Epidermal melanocyte (primary cell): Measurements from ENCODE around the gene LMF1.

Experiments
- DNase-seq: peaks from one replicate; pipeline ENCODE4 v3.0.0; 2011; ENCODE audit warnings: low spot score; ENCODE audit not compliant: insufficient read length

Gene LMF1

GRCh38 chr16:930076-930475, 40.7 kb downstream of the LMF1 start:
- DNase-seq: no peak

GRCh38 chr16:929227-930073, 41.3 kb downstream of the LMF1 start:
- DNase-seq: no peak

- no peak for DNase-seq
Measured at GRCh38 chr16:928526-928925, 42.3 kb downstream of the LMF1 start.

GRCh38 chr16:927931-928330, 42.9 kb downstream of the LMF1 start:
- DNase-seq: no peak

DNA sequence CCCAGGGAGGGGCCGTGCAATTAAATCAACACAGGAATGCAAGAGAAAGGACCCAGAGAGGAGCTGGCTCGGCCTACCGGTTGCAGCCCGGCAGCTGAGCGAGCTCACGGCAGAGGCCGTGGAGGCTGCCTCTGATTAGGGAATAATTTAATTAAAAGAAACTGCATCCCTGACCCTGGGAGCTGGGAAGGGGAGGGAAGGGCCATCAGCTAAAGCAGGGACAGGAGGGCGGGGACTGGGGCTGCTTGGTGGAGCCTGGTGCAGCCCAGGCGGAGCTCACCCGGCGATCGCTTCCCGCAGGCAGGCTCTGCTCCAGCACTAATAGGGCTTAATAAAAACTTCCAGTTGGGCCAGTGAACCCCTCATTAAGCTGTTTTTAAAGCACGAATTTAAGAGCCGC, 43.4 kb downstream of the LMF1 start:
- no peak for DNase-seq

DNA sequence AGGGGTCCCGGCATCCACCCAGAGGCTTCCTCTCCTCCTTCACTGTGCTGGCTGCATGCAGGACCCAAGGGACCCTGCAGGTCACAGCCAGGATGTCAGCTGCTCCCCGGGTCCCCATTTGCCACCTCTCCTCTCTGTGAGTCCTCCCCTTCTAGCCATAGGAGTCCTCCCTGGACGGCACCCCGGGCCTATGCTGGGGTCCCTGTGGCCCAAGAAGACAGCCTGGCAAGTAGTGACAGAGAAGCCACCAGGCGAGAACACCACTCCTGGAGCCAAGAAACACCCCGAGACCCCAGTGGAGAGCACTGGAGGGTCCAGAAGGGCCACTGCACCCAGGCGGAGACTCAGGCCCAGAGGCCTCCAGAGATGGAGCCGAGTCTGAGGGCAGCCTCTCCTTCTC, 44.1 kb downstream of the LMF1 start:
- DNase-seq: no peak

- DNase-seq: no peak
Measured at GRCh38 chr16:924806-925205, 46.0 kb downstream of the LMF1 start.

DNA sequence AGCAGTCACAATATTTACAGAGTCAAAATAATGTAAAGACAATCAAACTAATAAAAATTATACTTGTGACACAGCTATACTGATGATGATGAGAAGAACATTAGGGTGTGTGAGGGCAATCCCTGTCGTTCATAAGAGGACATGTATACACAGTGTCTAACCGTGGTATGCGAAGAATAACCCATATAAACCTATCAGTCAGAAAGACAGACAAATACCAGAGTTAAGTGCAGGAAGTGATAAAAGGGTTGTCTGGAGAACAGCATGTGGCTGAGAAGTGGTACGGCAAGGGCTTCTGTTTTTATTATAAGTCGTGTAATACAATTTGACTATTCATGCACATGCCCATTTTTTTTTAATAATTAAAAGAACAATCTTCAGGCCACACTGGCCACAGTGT, 46.7 kb downstream of the LMF1 start:
- DNase-seq: no peak

DNA sequence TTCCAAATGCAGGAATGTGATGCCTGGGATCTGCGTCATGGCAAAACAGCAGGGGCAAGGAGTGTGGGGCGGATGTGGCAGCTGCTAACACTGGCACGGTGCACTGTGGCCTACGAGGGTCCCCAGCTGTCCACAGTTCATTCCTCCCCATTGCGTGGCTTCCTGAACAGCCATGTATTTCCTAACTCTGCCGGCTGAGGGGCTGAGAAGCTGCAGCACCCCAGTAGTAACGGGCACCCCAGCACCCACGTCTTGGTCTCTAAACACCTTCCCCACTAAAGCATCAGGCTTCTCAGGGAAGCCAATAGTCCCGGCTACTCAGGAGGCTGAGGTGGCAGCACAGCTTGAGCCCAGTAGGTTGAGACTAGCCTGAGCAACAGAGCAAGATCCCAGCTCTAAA, 47.6 kb downstream of the LMF1 start:
- no peak for DNase-seq

DNA sequence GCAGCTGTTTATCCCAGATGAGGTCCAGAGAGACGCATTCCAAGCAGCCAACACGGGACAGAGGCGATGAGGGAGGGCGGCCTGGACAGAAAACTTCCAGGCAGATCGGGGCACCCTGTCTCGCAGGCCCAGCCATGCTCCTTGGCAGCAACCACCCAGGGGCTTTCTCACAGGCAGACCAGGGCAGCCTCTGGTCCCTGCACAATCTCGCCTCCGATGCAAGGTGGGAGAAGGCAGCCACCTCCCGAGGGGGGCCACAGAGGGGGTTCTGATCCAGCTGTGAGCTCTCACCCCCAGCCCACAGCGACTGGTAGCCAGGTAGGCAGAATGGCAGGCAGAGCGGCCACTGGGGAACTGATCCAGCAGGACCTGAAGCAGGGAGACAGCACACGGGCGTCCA, 48.7 kb downstream of the LMF1 start:
- no peak for DNase-seq

DNA sequence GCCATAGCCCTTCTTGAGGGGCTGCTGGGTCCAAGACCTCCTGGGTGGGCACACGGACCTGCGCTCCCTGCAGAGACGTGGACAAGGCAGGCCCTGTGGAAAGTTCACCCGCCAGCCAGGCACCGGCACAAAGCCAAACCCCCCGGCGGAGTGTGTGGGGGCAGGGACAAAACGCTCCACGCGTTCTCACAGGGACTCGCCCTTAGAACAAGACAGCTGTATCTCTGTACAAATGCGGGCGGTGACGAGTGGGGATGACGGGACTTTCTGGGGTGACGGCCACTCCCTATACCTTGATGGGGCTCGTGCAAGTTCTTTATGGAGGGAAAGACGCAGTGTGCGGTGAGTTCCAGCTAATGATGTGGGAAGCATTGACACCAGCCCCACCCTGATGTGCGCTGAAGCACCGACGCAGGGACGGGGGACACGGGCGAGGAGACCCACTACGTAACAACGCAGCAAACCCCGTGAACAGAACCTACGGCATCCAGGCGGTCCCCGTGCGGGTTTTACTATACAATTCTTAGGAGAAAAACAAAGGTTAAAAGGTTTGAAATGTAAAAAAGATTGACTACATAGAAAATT, 49.4 kb downstream of the LMF1 start:
- DNase-seq: no peak

GRCh38 chr16:920717-921116, 50.1 kb downstream of the LMF1 start:
- DNase-seq: no peak

DNA sequence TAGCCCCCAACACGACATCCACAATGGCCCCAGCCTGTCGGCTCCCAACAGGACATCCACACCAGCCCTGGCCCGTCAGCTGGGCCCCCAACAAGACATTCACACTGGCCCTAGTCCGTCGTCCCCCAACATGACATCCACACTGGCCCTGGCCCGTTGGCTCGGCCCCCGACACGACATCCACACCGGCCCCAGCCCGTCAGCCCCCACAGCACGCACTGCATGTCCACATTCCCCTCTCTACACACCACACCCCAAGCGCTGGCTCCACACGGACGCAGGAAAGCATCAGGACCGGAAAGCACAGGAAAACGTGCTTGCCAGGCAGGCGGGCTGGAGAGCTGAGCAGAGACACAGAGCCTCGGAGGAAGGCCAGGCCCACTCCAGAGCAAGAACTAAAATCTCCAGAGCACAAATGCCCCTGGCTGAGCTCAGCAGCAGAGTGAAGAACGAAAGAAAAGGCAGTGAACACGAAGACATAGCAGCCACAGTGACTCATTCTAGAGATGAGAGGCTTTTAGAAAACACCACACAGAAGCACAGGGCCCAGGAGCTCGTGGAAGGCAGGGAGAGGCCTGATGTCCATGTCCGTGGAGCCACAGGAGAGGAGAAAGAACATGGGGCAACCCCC, 50.6 kb downstream of the LMF1 start:
- no peak for DNase-seq

DNA sequence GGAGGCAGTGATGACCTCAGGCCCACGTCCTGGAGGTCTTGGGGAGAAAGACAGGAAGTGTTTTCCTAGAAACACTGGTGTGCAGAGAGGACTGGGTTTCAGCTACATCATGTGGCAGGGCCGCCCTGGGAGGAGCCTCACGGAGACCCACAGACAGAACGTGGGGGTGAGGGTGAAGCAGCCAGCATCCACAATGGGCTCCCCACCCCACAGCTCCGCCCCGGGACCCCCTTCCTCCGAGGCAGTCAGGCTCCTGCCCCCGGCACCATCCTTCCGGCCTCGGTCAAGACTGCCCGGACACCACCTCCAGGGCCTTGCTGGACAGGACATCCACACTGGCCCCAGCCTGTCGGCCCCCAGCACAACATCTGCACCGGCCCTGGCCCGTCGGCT, 51.1 kb downstream of the LMF1 start:
- no peak for DNase-seq

DNA sequence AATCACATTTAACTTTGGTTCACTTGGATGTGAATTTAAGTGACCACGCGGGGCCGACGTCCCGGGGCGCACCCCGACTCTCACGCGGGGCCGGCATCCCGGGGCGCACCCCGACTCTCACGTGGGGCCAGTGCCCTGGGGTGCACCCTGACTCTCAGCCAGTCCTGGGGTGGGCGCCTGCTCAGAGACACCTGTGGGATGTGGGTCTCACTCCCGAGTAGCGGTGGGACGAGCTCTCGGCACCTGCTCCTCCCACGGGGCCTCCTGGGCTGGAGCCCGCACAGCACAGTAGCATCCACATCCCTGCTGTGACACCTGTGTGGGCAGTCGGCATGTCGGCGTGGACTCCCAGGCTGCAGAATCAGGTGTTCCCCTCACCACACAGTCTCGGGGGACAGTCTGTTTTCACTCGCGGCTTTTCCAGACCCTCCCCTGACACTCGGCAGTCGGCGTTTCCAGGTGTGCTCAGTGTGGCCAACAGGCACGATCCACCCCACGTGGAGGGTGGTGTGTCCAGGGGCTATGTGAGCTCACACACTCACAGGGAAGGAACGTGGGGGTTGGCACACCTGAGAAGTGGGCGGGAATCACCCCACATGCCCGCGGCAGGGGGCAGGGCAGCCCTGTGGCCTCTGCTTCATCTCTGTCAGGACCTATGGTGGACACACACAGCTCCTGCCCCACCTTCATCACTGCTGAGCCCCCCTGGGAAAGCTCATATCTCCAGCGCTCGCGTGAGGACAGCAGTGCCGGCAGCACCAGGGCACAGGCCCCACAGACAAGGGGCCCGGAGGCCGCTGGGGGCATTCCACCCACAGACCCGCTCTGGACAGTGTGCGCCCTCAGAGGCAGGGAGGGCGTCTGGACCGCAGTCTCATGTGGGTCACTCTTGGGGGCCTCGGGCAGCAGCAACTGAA, 51.8 kb downstream of the LMF1 start:
- DNase-seq: no peak

- DNase-seq: no peak
Measured at GRCh38 chr16:918068-918467, 52.7 kb downstream of the LMF1 start.

GRCh38 chr16:917591-918061, 53.2 kb downstream of the LMF1 start:
- DNase-seq: no peak

- no peak for DNase-seq
Measured at GRCh38 chr16:916035-916799, 54.6 kb downstream of the LMF1 start.

DNA sequence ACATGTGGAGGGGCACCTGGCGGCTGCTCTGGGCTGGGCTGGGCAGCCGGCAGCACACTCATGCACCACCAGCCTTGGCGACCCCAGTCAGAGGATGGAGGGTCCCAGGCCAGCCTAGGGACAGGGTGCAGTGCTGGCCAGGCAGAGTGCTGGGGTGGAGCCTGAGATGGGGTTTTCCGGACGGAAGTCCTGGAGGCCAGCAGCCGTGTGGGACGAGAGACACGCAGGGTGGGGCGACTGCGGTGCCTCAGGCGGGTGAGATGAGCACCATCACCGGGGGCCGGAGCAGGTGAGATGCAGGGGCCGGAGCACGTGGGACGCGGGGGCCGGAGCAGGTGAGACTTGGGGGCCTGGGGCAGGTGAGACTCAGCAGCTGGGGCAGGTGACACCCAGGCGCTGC, 55.2 kb downstream of the LMF1 start:
- DNase-seq: no peak

- no peak for DNase-seq
Measured at GRCh38 chr16:914440-914839, 56.3 kb downstream of the LMF1 start.
